Astrocyte (in vitro differentiated cells and primary cell): Measurements from ENCODE around the gene TRPC4. TPM values are rescaled to one million over a fixed set of nuclear protein-coding genes. Genes with fewer than 3 reads are reported as not detected.

ENCODE experiments used
- DNase-seq: peaks from one replicate; pipeline ENCODE4 v3.0.0-alpha.2; 2010; ENCODE audit warnings: low read depth
- FAIRE-seq: peaks from 2 replicates; lab custom pipeline; 2011; peaks lifted over from hg19 to GRCh38; lab: Jason Lieb, UNC
- H2AFZ ChIP-seq: 2 replicates; pipeline ENCODE4 v1.6.0; 2012; ENCODE audit warnings: low read depth, low read length, inconsistent platforms
- H3K27ac ChIP-seq: 2 replicates; pipeline ENCODE4 v1.5.1; 2011; ENCODE audit warnings: low read depth, low read length, inconsistent platforms
- H3K27me3 ChIP-seq: 2 replicates; pipeline ENCODE4 v1.6.0; 2011; ENCODE audit warnings: low read length, inconsistent platforms; ENCODE audit not compliant: insufficient read depth
- H3K36me3 ChIP-seq: 2 replicates; pipeline ENCODE4 v1.5.1; 2011; ENCODE audit warnings: low read length, inconsistent platforms; ENCODE audit not compliant: insufficient read depth
- H3K4me1 ChIP-seq: 2 replicates; pipeline ENCODE4 v1.5.1; 2011; ENCODE audit warnings: low read length, inconsistent platforms; ENCODE audit not compliant: insufficient read depth
- H3K4me2 ChIP-seq: 2 replicates; pipeline ENCODE4 v1.6.0; 2012; ENCODE audit warnings: low read length, inconsistent platforms
- H3K4me3 ChIP-seq: 2 replicates; pipeline ENCODE4 v1.5.1; 2011; ENCODE audit warnings: low read depth, mild to moderate bottlenecking, low read length, inconsistent platforms; ENCODE audit not compliant: insufficient read depth
- H3K79me2 ChIP-seq: 2 replicates; pipeline ENCODE4 v1.6.0; 2012; ENCODE audit warnings: mild to moderate bottlenecking, low read length, inconsistent platforms; ENCODE audit not compliant: insufficient read depth
- H3K9ac ChIP-seq: 2 replicates; pipeline ENCODE4 v1.6.0; 2012; ENCODE audit warnings: mild to moderate bottlenecking, low read length, inconsistent platforms
- H3K9me3 ChIP-seq: 2 replicates; pipeline ENCODE4 v1.5.1; 2012; ENCODE audit warnings: low read depth, mild to moderate bottlenecking, low read length, inconsistent platforms; ENCODE audit not compliant: insufficient read depth
- H4K20me1 ChIP-seq: 2 replicates; pipeline ENCODE4 v1.6.0; 2012; ENCODE audit warnings: low read length, inconsistent platforms; ENCODE audit not compliant: insufficient read depth
- H3K27ac Mint-ChIP-seq: one replicate; pipeline ENCODE4 v1.8.0; 2021; ENCODE audit warnings: mild to moderate bottlenecking, mixed read lengths; ENCODE audit not compliant: unreplicated experiment
- H3K27me3 Mint-ChIP-seq: one replicate; pipeline ENCODE4 v1.8.0; 2021; ENCODE audit warnings: low read depth, mixed read lengths; ENCODE audit not compliant: unreplicated experiment
- H3K36me3 Mint-ChIP-seq: one replicate; pipeline ENCODE4 v1.8.0; 2021; ENCODE audit warnings: low read depth, mixed read lengths; ENCODE audit not compliant: unreplicated experiment
- H3K4me1 Mint-ChIP-seq: one replicate; pipeline ENCODE4 v1.8.0; 2021; ENCODE audit warnings: low read depth, mixed read lengths; ENCODE audit not compliant: unreplicated experiment
- H3K4me3 Mint-ChIP-seq: one replicate; pipeline ENCODE4 v1.8.0; 2021; ENCODE audit warnings: mild to moderate bottlenecking, moderate library complexity, mixed read lengths; ENCODE audit not compliant: unreplicated experiment
- H3K9me3 Mint-ChIP-seq: one replicate; pipeline ENCODE4 v1.8.0; 2021; ENCODE audit warnings: mild to moderate bottlenecking, mixed read lengths; ENCODE audit not compliant: unreplicated experiment
- CTCF ChIP-seq: IDR thresholded peaks from 2 replicates; pipeline ENCODE4 v1.5.1; 2011; ENCODE audit warnings: low read depth, mild to moderate bottlenecking, inconsistent platforms, low read length, moderate library complexity; ENCODE audit not compliant: insufficient read depth
- EZH2 ChIP-seq: IDR thresholded peaks from 2 replicates; pipeline ENCODE4 v1.6.1; 2012; ENCODE audit warnings: mild to moderate bottlenecking, low read length, inconsistent platforms; ENCODE audit not compliant: insufficient read depth
- total RNA-seq: library from RNA; stranded (reverse); gene quantifications from 2 replicates; pipeline ENCODE4 v1.2.1, GENCODE V29; 2021

Gene TRPC4
- total RNA-seq, 1 donor from 2014 or later, result 14.4 TPM

GRCh38 chr13:37613638-37614037 lies 255.9 kb downstream of the TRPC4 start:
- H3K9me3 ChIP-seq, result no peaks in the 10 kb centered on the region
- no peaks in the 10 kb centered on the region for H4K20me1 ChIP-seq
- H3K4me1 ChIP-seq, result peaks cover 26% of the 10 kb centered on the region
- H3K27ac ChIP-seq, result no peak overlapping the region
- H3K9ac ChIP-seq, result no peak overlapping the region
- no peak overlapping the region for H3K4me2 ChIP-seq
- no peaks in the 10 kb centered on the region for H3K79me2 ChIP-seq
- no peaks in the 10 kb centered on the region for H3K27me3 ChIP-seq
- Mint-ChIP-seq H3K4me1 (peaks cover 40% of the 10 kb centered on the region), H3K36me3 (no peaks in the 10 kb centered on the region), H3K9me3 (no peaks in the 10 kb centered on the region), H3K27me3 (no peaks in the 10 kb centered on the region), H3K27ac (peak overlapping the region; percentile 12), H3K4me3 (no peak overlapping the region)
- no peaks in the 10 kb centered on the region for H3K36me3 ChIP-seq
- DNase-seq (no peak), FAIRE-seq (no peak)
- no peak overlapping the region for H3K4me3 ChIP-seq
- TF ChIP-seq CTCF, result no peak
- no peak for TF ChIP-seq EZH2
- H2AFZ ChIP-seq, result no peak overlapping the region

GRCh38 chr13:37613236-37613635 lies 256.3 kb downstream of the TRPC4 start:
- no peak for DNase-seq
- H3K27ac ChIP-seq, result no peak overlapping the region
- TF ChIP-seq EZH2, result no peak
- no peak for TF ChIP-seq CTCF

GRCh38 chr13:37608750-37609339 lies 260.7 kb downstream of the TRPC4 start:
- peaks cover 7% of the 10 kb centered on the region for H3K9me3 Mint-ChIP-seq
- Histone ChIP-seq H3K27ac (no peak overlapping the region), H2AFZ (no peak overlapping the region), H3K36me3 (no peaks in the 10 kb centered on the region), H3K4me1 (no peaks in the 10 kb centered on the region), H3K79me2 (no peaks in the 10 kb centered on the region), H3K4me2 (no peak overlapping the region), H3K27me3 (no peaks in the 10 kb centered on the region), H3K4me3 (no peak overlapping the region), H4K20me1 (no peaks in the 10 kb centered on the region), H3K9ac (no peak overlapping the region), H3K9me3 (no peaks in the 10 kb centered on the region)
- H3K27me3 Mint-ChIP-seq, result no peaks in the 10 kb centered on the region
- H3K27ac Mint-ChIP-seq, result no peak overlapping the region
- H3K4me1 Mint-ChIP-seq, result peaks cover 11% of the 10 kb centered on the region
- H3K36me3 Mint-ChIP-seq, result no peaks in the 10 kb centered on the region
- FAIRE-seq (no peak), DNase-seq (no peak)
- no peak overlapping the region for H3K4me3 Mint-ChIP-seq
- TF ChIP-seq EZH2 (no peak), CTCF (peak; percentile 48)

More at GRCh38 chr13:37613236-37613635, 256.3 kb downstream of the TRPC4 start:
- peaks cover 37% of the 10 kb centered on the region for H3K4me1 Mint-ChIP-seq
- Histone ChIP-seq H3K4me1 (peaks cover 23% of the 10 kb centered on the region), H3K27me3 (no peaks in the 10 kb centered on the region), H3K4me2 (no peak overlapping the region), H3K36me3 (no peaks in the 10 kb centered on the region), H3K79me2 (no peaks in the 10 kb centered on the region), H3K9ac (no peak overlapping the region), H2AFZ (no peak overlapping the region), H3K9me3 (no peaks in the 10 kb centered on the region), H3K4me3 (no peak overlapping the region), H4K20me1 (no peaks in the 10 kb centered on the region)
- no peaks in the 10 kb centered on the region for H3K9me3 Mint-ChIP-seq
- H3K27me3 Mint-ChIP-seq, result no peaks in the 10 kb centered on the region
- H3K36me3 Mint-ChIP-seq, result no peaks in the 10 kb centered on the region
- no peak for FAIRE-seq
- no peak overlapping the region for H3K4me3 Mint-ChIP-seq
- no peak overlapping the region for H3K27ac Mint-ChIP-seq
